Stimulated activated naive CD8-positive, alpha-beta T cell treated with anti-CD3 and anti-CD28 coated beads, Interleukin-15, Interleukin-2, amounts not matched to agents 100 U/mL and 50 U/mL, for 24 hours (primary cell): Measurements from ENCODE around the gene MTUS2.

Experiments used
- ATAC-seq: fragments of 150-1000 bp; cut with Tn5 transposase; one replicate; pipeline ENCODE4 v1.10.0; 2021
- DNase-seq: peaks from one replicate; pipeline ENCODE4 v3.0.0; 2021

Gene MTUS2

DNA sequence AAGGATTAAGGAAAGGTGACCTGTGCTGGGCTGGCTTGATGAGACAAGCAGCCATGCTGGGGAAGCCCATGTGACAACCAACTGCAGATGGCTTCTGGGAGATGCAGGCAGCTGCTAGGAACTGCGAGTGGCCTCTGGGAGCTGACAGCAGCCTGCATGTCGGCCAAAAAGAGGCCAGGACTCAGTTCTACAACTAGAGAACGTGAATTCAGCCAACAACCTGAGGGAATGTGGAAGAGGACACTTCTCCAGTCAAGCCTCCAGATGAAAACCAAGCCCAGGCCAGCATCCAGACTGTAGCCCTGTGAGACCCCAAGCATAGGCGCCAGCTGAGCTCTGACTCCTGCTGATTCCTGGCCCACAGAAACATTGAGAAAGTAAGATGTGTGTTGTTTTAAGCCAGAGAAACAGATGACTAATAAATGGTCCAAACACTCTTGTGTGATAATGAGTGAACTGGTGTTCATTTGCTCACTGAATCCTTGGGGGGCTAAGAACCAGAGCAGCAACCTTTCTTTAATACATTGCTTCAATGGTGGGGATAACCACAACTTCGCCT is 730.4 kb downstream of the MTUS2 start:
- ATAC-seq, result no peak
- DNase-seq, result no peak

DNA sequence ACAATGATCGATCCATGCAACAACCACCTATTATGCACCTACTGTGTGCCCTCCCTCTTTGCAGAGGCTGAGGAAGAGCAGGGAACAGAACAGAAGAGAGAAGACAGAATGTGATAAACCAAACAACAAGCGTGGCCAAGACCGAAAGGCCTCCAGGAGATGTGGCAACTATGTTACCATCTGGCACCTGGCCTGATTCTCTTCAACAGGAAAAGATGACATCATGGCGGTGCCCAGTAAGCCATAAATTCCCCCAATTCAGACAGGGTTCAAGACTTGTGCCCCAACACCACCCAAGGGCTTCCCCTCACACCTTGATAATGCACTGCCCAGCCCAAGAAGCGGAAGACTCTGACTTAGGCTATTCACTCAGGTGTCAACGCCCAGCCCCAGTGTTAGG is 731.1 kb downstream of the MTUS2 start:
- no peak for DNase-seq
- ATAC-seq, result no peak
